Brain microvascular endothelial cell (primary cell): ENCODE measurements around the gene ADAM17.

ENCODE experiments used
- DNase-seq: peaks from one replicate; pipeline ENCODE4 v3.0.0-alpha.2; 2020
- H3K27ac ChIP-seq: fragments of 250-450 bp; sonication (Bioruptor Pico); 2 replicates; pipeline ENCODE4 v1.5.1; 2020; ENCODE audit warnings: mild to moderate bottlenecking, moderate library complexity
- H3K27me3 ChIP-seq: fragments of 250-450 bp; sonication (Bioruptor Pico); replicated peaks from 2 replicates; pipeline ENCODE4 v1.5.1; 2020; ENCODE audit warnings: mild to moderate bottlenecking
- H3K36me3 ChIP-seq: fragments of 250-450 bp; sonication (Bioruptor Pico); replicated peaks from 2 replicates; pipeline ENCODE4 v1.5.1; 2020; ENCODE audit warnings: mild to moderate bottlenecking
- H3K4me3 ChIP-seq: 2 replicates; pipeline ENCODE4 v1.5.1; 2011; ENCODE audit warnings: low read depth, mild to moderate bottlenecking, control low read depth, low read length, moderate library complexity
- CTCF ChIP-seq: IDR thresholded peaks from 2 replicates; pipeline ENCODE4 v1.5.1; 2011; ENCODE audit warnings: low read depth, mild to moderate bottlenecking, moderate library complexity, low read length, control low read depth, inconsistent platforms; ENCODE audit errors: missing control alignments
- in situ Hi-C: cut with HindIII; loops from 2 replicates; pipeline ENCODE4 v1.10.0; 2017; ENCODE audit warnings: low sequenced_read_pairs, low pct_ligation_motif_present

The ADAM17 gene

GRCh38 chr2:9462886-9463697 is 92.5 kb downstream of the ADAM17 start:
- Histone ChIP-seq H3K36me3 (peaks cover 6% of the 10 kb centered on the region), H3K4me3 (no peak overlapping the region), H3K27ac (no peak overlapping the region), H3K27me3 (no peaks in the 10 kb centered on the region)
- in situ Hi-C loops, result no loop called here
- DNase-seq, result no peak
- no peak for TF ChIP-seq CTCF

DNA sequence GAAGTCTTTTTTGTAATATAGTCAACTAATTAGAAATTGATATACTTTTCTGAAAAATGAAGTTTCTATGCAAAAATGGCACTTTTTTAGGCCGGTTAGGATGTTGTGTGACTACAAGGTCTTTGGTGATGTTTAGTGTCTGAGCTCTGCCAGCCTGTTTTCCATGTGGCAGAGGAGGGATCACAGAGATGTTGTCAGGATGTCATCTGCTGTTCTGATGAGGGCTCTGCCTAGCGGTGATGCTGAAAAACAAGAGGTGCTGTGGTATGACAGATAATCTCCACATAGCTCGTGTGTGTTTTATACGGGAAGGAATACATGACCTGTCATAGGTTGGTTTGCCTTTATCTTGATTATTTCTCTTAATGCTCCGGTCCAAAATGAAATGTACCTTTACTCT is 93.3 kb downstream of the ADAM17 start:
- Histone ChIP-seq H3K4me3 (no peak overlapping the region), H3K36me3 (peaks cover 4% of the 10 kb centered on the region), H3K27ac (no peak overlapping the region), H3K27me3 (no peaks in the 10 kb centered on the region)
- in situ Hi-C loops, result no loop called here
- DNase-seq, result no peak
- TF ChIP-seq CTCF, result no peak

GRCh38 chr2:9461079-9461478 is 94.6 kb downstream of the ADAM17 start:
- H3K27ac ChIP-seq, result no peak overlapping the region
- in situ Hi-C loops, result no loop called here
- no peak for DNase-seq
- no peaks in the 10 kb centered on the region for H3K27me3 ChIP-seq
- TF ChIP-seq CTCF, result no peak
- peaks cover 6% of the 10 kb centered on the region for H3K36me3 ChIP-seq
- H3K4me3 ChIP-seq, result no peak overlapping the region

DNA sequence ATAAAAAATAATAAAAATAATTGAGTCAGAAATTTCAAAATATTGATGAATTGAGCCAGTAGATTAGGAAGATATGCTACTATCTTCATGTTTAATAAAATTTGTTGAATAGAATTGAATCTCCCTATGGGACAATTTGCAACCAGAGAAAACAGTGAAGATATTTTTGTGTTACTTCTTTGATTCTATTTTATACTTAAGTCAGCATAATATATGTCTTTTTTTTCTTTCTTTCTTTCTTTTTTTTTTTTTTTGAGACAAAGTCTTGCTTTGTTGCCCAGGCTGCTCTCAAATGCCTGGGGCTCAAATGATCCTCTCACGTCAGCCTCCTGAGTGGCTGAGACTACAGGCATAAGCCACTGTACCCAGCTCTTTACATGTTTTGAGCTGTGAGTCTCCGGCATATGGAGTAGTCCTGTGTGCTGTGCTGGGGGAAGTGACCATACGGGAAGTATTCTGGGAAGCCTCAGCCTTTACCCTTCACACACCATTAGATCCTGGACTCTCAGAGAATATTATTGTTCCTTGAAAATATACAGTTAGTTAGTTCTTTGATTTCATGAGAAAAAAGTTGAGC is 95.1 kb downstream of the ADAM17 start:
- Histone ChIP-seq H3K27me3 (no peaks in the 10 kb centered on the region), H3K27ac (no peak overlapping the region), H3K4me3 (no peak overlapping the region), H3K36me3 (peaks cover 7% of the 10 kb centered on the region)
- no peak for DNase-seq
- in situ Hi-C loops, result no loop called here
- TF ChIP-seq CTCF, result no peak

- DNase-seq, result no peak
- H3K36me3 ChIP-seq, result peaks cover 21% of the 10 kb centered on the region
- TF ChIP-seq CTCF, result no peak
- H3K27me3 ChIP-seq, result no peaks in the 10 kb centered on the region
- in situ Hi-C loops, result no loop called here
- no peak overlapping the region for H3K27ac ChIP-seq
- no peak overlapping the region for H3K4me3 ChIP-seq
Observed at GRCh38 chr2:9451231-9451630, 104.4 kb downstream of the ADAM17 start.
